GM10266 (cell line): Measurements from ENCODE around the gene NDFIP2.
"Not testable (repeated sequence)": the region's sequence is repeated elsewhere in the genome, so short reads cannot be mapped to it uniquely, and the experiment has no call there.

Experiments used
- DNase-seq: peaks from one replicate; pipeline ENCODE4 v3.0.0; 2012; ENCODE audit errors: extremely low spot score
- CTCF ChIP-seq: IDR thresholded peaks from 2 replicates; pipeline ENCODE4 v1.5.1; 2012; ENCODE audit warnings: mild to moderate bottlenecking, low read depth; ENCODE audit not compliant: control insufficient read depth, insufficient read depth; ENCODE audit errors: missing control alignments

The NDFIP2 gene

GRCh38 chr13:79593121-79593520, 112.2 kb downstream of the NDFIP2 start:
- TF ChIP-seq CTCF = no peak
- no peak for DNase-seq

- no peak for DNase-seq
- no peak for TF ChIP-seq CTCF
Observed at GRCh38 chr13:79593641-79594275, 112.8 kb downstream of the NDFIP2 start.

GRCh38 chr13:79600146-79600545, 119.2 kb downstream of the NDFIP2 start:
- not testable (repeated sequence) for DNase-seq

GRCh38 chr13:79602936-79603335, 122.0 kb downstream of the NDFIP2 start:
- TF ChIP-seq CTCF = no peak
- DNase-seq = no peak

GRCh38 chr13:79604752-79605151, 123.8 kb downstream of the NDFIP2 start:
- no peak for DNase-seq
- TF ChIP-seq CTCF = no peak
